NK-92 (cell line): ENCODE measurements around the gene CYP2A6.
"Not testable (repeated sequence)": the region's sequence is repeated elsewhere in the genome, so short reads cannot be mapped to it uniquely, and the experiment has no call there.

Source experiments
- DNase-seq: peaks from one replicate; lab custom pipeline; 2025; ENCODE audit not compliant: unreplicated experiment; lab: John Stamatoyannopoulos, UW

Gene CYP2A6, protein sequence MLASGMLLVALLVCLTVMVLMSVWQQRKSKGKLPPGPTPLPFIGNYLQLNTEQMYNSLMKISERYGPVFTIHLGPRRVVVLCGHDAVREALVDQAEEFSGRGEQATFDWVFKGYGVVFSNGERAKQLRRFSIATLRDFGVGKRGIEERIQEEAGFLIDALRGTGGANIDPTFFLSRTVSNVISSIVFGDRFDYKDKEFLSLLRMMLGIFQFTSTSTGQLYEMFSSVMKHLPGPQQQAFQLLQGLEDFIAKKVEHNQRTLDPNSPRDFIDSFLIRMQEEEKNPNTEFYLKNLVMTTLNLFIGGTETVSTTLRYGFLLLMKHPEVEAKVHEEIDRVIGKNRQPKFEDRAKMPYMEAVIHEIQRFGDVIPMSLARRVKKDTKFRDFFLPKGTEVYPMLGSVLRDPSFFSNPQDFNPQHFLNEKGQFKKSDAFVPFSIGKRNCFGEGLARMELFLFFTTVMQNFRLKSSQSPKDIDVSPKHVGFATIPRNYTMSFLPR

DNA sequence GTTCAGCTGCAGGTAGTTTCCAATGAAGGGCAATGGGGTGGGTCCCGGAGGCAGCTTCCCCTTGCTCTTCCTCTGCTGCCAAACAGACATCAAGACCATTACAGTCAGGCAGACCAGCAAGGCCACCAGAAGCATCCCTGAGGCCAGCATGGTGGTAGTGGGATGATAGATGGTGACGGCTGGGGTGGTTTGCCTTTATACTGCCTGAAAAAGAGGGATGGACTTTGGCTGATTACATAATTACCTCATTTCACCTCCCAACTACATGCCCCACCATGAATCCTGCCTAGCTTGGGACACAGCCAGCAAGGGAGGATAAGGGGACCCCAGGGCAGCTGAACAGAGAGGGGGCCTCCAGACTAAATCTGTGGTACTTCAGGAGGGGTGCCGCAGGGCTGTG lies at the start of gene CYP2A6:
CYP2A6 (minus strand) TSS at position 171 of the 400 bp plus-strand sequence; CDS start at position 150, 21 bp downstream.
- DNase-seq, result not testable (repeated sequence)

DNA sequence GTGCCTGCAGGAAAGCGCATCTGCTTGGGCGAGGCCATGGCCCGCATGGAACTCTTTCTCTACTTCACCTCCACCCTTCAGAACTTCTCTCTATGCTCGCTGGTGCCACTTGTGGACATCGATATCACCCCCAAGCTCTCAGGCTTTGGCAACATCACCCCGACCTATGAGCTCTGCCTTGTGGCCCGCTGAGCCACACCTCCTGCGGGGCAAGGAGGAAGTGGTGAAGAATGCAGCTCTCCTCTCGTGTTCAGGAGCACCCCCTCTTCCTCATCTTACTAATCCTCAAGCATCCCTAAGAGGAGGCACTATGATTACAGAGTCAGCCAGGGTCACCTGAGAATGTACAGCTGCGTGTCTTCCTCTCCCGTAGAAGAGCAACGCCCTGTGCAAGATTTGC lies 49.7 kb upstream of the CYP2A6 start:
- DNase-seq, result not testable (repeated sequence)

DNA sequence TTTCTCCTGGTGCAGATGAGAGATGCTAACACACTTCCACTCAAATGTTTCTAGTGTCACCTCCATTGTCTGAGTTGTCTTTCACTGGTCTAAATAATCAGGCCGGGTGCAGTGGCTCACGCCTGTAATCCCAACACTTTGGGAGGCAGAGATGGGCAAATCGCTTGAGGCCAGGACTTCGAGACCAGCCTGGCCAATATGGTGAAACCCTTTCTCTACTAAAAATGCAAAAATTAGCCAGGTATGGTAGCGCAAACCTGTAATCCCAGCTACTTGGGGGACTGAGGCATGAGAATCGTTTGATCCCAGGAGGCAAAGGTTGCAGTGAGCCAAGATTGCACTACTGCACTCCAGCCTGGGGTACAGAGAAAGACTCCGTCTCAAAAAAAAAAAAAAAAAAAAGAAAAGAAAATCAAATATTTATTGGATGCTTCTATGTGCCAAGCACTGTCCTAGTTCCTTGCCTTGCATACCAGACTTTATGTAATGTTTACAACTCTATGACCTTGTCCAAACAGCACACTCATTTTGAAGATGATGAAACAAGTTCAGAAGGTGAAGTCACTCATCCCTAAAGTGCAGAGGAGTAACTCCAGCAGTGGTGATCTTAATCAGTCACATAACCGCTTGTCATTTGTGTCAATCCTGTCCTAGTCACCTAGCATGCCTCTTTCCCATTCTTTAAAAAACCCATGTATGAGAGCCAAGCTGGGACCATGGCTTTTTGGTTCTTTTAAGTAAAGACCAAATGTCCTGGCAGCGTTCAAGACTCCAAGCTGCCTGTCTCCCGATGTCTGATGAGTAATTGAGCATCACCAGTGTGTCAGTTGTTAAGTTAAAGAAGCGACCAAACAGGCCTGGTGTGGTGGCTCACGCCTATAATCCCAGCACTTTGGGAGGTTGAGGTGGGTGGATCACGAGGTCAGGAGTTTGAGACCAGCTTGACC lies 46.9 kb upstream of the CYP2A6 start:
- not testable (repeated sequence) for DNase-seq

DNA sequence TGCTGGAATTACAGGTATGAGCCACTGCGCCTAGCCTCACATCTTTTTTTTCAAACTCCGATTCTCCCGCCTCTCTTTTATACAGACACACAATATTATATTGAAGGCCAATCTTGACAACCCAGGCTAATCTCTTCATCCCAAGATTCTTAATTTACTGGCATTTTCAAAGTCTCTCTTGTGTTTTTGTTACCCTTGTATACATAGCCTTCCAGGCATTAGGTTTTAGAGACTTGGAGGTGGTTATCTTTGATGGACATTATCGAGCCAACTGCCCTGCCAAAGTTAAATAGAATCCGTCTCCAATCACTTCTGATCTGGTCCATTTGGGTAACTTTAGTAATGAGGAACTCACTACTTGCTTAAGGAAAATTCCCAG lies 46.2 kb upstream of the CYP2A6 start:
- DNase-seq, result no peak

DNA sequence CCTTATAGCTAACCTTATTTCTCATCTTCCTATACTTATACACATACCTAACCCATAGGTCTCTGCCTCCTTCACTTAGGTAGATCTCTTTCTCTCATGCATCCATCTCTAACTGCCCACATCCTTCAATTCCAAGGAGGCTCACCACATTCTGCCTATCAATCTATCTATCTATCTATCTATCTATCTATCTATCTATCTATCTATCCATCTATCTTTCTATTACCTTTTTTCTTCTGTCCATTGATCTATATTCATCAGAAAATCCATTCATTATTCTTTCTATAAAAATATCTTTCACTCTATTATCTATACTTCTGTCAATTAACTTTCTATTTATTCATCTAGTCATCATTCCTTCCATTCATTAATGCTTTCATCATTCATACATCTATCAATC lies 42.9 kb upstream of the CYP2A6 start:
- DNase-seq, result no peak

DNA sequence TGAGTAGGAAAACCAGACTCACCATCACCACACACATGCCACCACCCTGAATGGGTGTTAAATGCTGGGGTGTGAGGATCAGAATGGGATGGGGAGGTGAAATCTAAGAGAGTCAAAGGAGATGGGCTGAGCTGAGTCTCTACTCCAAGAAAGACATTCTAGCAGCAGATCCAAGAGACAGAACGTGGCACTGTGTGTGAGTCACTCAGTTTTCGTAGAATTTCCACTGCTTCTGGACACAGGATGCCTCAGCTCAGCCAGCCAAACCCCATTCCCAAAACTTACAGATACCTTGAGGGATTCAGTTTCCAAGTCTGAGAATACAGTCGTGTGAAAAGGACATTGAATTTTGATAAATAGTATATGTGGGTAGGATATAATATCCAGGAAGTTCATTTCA lies 39.1 kb upstream of the CYP2A6 start:
- no peak for DNase-seq

DNA sequence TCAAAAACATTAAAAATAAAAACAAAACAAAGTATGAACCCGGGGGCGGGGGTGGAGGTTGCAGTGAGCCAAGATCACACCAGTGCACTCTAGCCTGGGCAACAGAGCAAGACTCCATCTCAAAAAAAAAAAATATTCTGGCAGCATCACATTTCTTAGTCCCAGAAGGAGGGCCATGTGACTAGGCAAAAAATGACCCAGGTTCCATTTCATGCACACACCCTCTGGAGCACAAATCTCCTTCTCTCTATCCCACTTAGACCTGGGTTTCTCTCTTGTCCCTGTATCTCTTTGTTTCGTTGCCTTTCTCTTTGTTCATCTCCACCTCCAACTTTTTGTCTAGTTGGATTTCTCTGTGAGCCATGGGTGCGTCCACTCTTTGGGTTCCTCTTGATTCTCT lies 37.9 kb upstream of the CYP2A6 start:
- no peak for DNase-seq

DNA sequence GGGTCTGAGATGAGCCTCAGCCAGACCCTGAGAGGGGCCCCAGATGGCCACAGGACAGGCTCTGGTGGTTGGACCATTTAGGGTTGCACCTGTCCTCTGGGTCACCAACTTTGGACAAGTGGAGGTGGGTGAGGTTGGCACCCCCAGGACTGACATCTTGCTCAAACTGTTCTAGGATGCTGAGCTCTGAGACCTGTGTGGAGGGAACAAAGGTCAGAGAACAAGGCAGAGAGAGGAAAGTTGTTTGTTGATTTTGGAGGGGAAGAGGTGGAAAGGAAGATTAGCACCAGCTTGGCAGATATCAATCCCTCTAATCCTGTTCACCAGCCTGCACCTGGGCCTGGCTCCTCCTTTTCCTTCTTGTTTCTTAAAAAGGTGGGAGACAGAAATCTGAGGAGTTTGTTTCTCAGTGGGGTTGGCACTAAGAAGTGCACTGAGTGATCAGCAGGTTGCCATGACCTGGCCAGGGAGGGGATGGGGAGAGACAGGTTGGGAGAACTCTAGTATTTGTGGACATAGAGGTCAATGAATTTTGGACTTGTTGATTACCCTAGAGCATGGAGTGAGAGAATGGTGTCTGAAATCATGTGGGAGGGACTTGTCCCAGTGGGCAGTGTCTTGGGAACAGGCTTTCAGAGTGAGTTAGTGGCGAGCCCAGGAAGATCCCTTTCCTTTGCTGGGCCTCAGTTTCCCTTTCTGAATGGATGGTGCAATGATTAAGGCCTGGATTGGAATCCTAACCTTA lies 34.1 kb upstream of the CYP2A6 start:
- not testable (repeated sequence) for DNase-seq

DNA sequence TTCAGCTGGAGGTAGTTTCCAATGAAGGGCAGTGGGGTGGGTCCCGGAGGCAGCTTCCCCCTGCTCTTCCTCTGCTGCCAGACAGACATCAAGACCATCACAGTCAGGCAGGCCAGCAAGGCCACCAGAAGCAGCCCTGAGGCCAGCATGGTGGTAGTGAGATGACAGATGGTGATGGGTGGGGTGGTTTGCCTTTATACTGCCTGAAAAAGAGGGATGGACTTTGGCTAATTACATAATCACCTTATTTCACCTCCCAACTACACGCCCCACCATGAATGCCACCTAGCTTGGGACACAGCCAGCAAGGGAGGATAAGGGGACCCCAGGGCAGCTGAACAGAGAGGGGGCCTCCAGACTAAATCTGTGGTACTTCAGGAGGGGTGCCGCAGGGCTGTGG lies 31.8 kb upstream of the CYP2A6 start, which contains the start of gene CYP2A7:
CYP2A7 (minus strand) TSS at position 170 of the 400 bp plus-strand sequence; CDS start at position 149, 21 bp downstream.
- DNase-seq, result not testable (repeated sequence)

DNA sequence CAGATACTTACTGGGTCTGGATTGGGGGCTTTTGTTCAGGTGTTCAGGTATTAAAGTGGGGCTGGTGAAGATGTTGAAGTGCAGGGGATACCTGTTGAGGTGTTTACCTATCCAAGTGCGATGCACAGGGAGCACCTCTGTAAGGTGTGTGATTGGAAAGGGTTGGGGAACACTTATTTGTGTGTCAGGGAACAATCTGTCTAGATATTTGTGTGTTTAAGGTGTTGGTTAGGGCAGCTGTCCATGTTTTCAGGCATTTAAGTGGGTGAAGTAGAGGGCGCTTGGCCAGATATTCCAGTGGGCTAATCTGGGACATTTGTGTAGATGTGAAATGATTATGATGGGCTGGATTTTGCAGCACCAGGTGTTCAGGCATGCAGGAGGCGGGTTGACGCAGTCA lies 29.1 kb upstream of the CYP2A6 start:
- DNase-seq, result not testable (repeated sequence)

DNA sequence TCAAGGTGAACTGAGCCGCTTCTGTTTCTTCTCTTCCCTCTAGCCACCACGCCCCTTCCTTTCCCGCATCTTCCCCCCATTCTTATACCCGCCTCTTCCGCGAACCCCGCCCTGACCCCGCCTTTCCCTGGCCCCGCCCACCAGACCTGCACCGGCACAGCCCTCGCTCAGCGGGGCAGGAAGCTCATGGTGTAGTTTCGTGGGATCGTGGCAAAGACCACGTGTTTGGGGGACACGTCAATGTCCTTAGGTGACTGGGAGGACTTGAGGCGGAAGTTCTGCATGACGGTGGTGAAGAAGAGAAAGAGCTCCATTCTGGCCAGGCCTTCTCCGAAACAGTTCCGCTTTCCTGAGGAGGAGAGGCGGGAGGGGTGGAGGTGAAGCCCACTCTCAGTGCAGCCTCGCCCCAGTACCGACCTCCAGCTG lies 25.3 kb upstream of the CYP2A6 start:
- peak; percentile 57 for DNase-seq

DNA sequence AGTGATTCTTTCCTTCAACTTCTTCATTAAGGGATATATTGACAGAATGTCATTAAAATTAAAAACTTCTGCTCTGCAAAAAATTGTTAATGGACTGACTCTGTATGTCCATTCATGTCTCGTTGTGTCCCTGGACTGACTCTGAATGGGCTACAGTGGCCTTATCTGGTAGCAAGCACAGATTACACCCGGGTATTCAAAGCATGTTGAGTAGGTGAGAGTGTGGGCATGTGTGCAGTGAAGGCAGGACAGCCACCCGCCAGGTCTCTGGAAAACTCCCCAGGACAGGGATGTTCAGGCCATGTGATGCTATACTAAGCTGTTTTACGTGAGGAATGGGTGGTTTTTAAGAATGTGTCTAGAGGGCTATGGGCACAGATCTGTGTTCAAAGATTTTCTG lies 24.6 kb upstream of the CYP2A6 start:
- DNase-seq, result not testable (repeated sequence)

DNA sequence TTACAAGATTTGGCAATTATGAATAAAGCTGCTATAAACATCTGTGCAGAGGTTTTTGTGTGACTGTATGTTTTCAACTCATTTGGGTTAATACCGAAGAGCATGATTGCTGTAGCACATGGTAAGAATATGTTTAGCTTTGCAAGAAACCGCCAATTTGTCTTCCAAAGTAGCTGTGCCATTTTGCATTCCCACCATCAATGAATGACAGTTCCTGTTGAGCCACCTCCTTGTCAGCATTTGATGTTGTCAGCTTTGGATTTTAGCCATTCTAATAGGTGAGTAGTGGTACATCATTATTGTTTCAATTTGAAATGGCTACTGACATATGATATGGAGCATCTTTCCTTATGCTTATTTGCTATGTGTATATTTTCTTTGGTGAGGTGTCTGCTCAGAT lies 23.6 kb upstream of the CYP2A6 start:
- not testable (repeated sequence) for DNase-seq

DNA sequence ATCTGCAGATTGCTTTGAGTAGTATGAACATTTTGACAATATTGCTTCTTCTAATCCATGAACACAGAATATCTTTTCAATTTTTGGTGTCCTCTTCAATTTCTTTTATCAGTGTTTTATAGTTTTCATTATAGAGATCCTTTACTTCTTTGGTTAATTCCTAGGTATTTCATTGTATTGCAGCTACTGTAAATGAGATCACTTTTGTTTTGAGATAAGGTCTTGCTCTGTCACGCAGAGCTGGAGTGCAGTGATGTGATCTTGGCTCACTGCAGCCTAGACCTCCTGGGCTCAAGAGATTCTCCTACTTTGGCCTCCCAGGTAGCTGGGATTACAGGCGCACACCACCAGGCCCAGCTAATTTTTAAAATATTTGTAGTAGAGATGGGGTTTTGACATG lies 22.0 kb upstream of the CYP2A6 start:
- no peak for DNase-seq

DNA sequence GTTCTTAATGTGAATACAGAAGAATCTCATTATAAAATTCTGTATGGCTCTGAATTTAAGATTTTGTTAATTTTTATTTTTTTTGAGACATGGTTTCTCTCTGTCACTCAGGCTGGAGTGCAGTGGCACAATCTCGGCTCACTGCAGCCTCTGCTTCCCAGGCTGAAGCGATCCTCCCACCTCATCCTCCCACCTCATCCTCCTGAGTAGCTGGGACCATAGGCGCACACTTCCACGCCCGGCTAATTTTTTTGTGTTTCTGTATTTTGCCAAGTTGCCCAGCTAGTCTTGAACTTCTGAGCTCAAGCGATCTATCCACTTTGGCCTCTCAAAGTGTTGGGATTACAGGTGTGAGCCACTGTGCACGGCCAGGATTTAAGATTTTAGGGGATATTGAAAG lies 17.5 kb upstream of the CYP2A6 start:
- no peak for DNase-seq

DNA sequence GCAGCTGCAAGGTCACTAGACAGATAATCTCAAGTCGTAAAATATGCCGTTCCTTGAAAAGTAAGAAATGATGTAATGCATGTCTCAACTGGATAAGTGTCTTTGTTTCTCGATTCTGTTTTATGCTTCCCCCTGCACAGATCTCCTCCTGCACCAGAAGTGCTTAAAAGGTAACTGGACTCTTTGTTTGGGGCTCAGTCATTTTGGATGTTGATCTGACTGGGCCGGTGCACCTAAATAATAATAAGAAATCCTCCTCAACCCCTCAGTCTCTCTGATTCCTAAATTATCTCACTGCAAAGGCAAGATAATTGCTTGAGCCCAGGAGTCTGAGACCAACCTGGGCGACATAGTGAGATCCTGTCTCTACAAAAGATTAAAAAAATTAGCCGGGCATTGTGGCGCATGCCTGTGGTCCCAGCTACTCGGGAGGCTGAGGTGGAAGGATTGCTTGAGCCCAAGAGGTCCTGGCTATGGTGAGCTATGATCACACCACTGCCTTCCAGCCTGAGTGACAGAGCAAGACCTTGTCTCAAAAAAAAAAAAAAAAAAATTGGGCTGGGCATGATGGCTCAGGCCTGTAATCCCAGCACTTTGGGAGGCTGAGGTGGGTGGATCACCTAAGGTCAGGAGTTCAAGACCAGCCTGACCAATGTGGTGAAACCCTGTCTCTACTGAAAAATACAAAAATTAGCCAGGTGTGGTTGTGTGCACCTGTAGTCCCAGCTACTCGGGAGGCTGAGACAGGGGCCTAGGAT lies 14.7 kb upstream of the CYP2A6 start:
- DNase-seq, result not testable (repeated sequence)

DNA sequence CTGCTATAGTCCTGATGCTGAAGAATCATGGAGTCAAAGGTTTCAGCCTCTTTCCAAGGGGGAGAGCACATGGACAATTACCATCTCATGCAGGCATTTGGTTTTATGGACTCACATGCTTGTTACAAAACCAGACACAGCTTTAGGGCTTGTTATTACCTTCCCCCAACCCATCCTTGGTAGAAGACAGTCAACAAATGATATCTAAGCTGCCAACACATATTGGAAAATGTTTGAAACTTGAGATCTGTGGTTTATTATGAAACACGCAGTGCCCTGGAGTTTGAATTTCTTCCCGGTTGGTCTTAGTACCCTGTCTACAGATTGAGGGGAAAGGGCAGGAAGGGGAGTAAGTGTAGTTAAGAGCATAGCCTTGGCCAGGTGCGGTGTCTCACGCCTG lies 12.5 kb upstream of the CYP2A6 start:
- DNase-seq, result no peak

DNA sequence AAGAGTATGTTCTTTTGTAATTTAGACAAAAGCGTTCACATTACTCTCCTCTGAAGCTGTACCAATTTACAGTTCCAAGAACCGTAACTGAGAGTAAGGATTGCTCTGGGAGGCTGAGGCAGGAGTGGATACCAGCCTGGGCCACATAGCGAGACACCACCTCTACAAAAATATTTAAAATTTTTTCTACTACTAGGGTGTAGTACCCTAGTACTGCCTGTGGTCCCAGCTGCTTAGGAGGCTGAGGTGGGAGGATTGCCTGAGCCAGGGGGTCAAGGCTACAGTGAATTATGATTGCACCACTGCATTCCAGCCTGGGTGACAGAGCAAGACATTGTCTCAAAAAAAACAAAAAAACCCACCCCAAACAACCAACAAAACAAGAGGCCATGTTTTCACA lies 12.1 kb upstream of the CYP2A6 start:
- no peak for DNase-seq

DNA sequence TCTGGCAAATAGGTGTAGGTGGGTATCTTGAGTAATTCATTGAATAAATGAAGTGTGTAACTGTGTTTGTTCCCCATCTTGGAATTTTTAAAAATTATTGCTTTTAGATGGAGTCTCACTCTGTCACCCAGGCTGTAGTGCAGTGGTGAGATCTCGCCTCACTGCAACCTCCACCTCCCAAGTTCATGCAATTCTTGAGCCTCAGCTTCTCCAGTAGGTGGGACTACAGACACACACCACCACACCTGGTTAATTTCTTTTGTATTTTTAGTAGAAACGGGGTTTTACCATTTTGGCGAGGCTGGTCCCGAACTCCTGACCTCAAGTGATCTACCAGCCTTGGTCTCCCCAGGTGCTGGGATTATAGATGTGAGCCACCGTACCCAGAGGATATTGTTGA lies 7.9 kb upstream of the CYP2A6 start:
- no peak for DNase-seq
